K562 (cell line): ENCODE data around the gene PPIH. TPM values are rescaled to one million over a fixed set of nuclear protein-coding genes. Genes with fewer than 3 reads are reported as not detected.

Source experiments
- ATAC-seq: fragments of 200-7000 bp; cut with Tn5 transposase; 3 replicates; pipeline ENCODE4 v1.9.1; 2020; ENCODE audit warnings: moderate library complexity
- BruUV-seq: library from RNA; stranded (reverse); fragments of 400-500 nt; replicated peaks from 2 replicates; lab custom pipeline; 2021; lab: Mats Ljungman, UMichigan
- CTCF ChIA-PET: fragments of 300-600 bp; formaldehyde crosslinking; extraction: SDS; loops from one replicate; lab custom pipeline; 2021; ENCODE audit warnings: low intra/inter-chr PET ratio; lab: Yijun Ruan, JAX
- POLR2A ChIA-PET: fragments of 300-600, 350-650 bp; sonication (Branson Sonifier 250); formaldehyde crosslinking; extraction: SDS; loops from one replicate; lab custom pipeline; 2021; ENCODE audit warnings: antibody characterized with exemption, inconsistent platforms; lab: Yijun Ruan, JAX
- DNase-seq, 4 experiments: peaks; one replicate each; pipeline versions ENCODE4 v3.0.0 to v3.0.0-alpha.2; 2011 to 2018; ENCODE audit warnings: low spot score in 3 of 4, mixed read lengths in 3 of 4; ENCODE audit errors: extremely low read depth in 1 of 4
- FAIRE-seq: peaks from 2 replicates; lab custom pipeline; 2011; peaks lifted over from hg19 to GRCh38; lab: Jason Lieb, UNC
- H2AFZ ChIP-seq: 2 replicates; pipeline ENCODE4 v1.6.0; 2011; ENCODE audit warnings: low read depth, low read length, control low read depth, inconsistent platforms
- H3K27ac ChIP-seq: fragments of 200-600 bp; 3 replicates; pipeline ENCODE4 v1.8.0; 2011; ENCODE audit warnings: low read depth, mild to moderate bottlenecking, control low read depth, inconsistent platforms, low read length, moderate library complexity, mixed read lengths; ENCODE audit errors: extremely low read depth
- H3K27me3 ChIP-seq, 2 experiments: fragments of 300-600 bp in 1 of 2; 2 replicates in 1 of 2; 3 replicates in 1 of 2; pipeline versions ENCODE4 v1.6.0 to v1.8.0; 2011; ENCODE audit warnings: inconsistent platforms in 2 of 2, low read length in 2 of 2, mild to moderate bottlenecking in 1 of 2, mixed read lengths in 1 of 2, moderate library complexity in 1 of 2; ENCODE audit not compliant: control insufficient read depth in 2 of 2, insufficient read depth in 2 of 2
- H3K36me3 ChIP-seq: fragments of 300-600 bp; 3 replicates; pipeline ENCODE4 v1.8.0; 2011; ENCODE audit warnings: mild to moderate bottlenecking, low read length, inconsistent platforms; ENCODE audit not compliant: control insufficient read depth, insufficient read depth
- H3K4me1 ChIP-seq, 2 experiments: fragments of 200-600 bp in 1 of 2; replicated peaks in 1 of 2; 2 replicates in 1 of 2; 3 replicates in 1 of 2; pipeline versions ENCODE4 v1.5.1 to v1.8.0; 2011; ENCODE audit warnings: inconsistent platforms in 2 of 2, low read length in 2 of 2, mild to moderate bottlenecking in 1 of 2, mixed read lengths in 1 of 2, moderate library complexity in 1 of 2; ENCODE audit not compliant: control insufficient read depth in 2 of 2, insufficient read depth in 2 of 2
- H3K4me2 ChIP-seq: 2 replicates; pipeline ENCODE4 v1.6.1; 2011; ENCODE audit warnings: low read length, control low read depth, inconsistent platforms, mixed read lengths; ENCODE audit not compliant: insufficient read depth
- H3K4me3 ChIP-seq: fragments of 200-600 bp; sonication (generic), shearing (Covaris generic); 2 replicates; pipeline ENCODE4 v1.5.1; 2016; ENCODE audit warnings: control low read depth, inconsistent platforms
- H3K79me2 ChIP-seq: fragments of 200-600 bp; 3 replicates; pipeline ENCODE4 v1.8.0; 2011; ENCODE audit warnings: low read length, inconsistent platforms; ENCODE audit not compliant: control insufficient read depth, insufficient read depth
- H3K9ac ChIP-seq, 2 experiments: 2 replicates each; pipeline versions ENCODE4 v1.6.0 to v1.6.1; 2011; ENCODE audit warnings: low read depth in 2 of 2, low read length in 2 of 2, control low read depth in 1 of 2, inconsistent platforms in 1 of 2, mild to moderate bottlenecking in 1 of 2, mixed read lengths in 1 of 2; ENCODE audit not compliant: insufficient read depth in 1 of 2
- H3K9me1 ChIP-seq: one replicate; pipeline ENCODE4 v1.6.0; 2011; ENCODE audit warnings: inconsistent platforms, mild to moderate bottlenecking, low read length, moderate library complexity; ENCODE audit not compliant: control insufficient read depth, insufficient read depth
- H3K9me3 ChIP-seq: replicated peaks from 2 replicates; pipeline ENCODE4 v1.5.1; 2011; ENCODE audit warnings: low read depth, low read length, inconsistent platforms; ENCODE audit not compliant: control insufficient read depth, insufficient read depth
- H4K20me1 ChIP-seq: replicated peaks from 2 replicates; pipeline ENCODE4 v1.6.1; 2011; ENCODE audit warnings: low read length, inconsistent platforms, mixed read lengths; ENCODE audit not compliant: control insufficient read depth, insufficient read depth
- CCAR2 ChIP-seq: fragments of 200-400 bp; formaldehyde crosslinking; IDR thresholded peaks from 2 replicates; pipeline ENCODE4 v1.6.1; 2017; ENCODE audit warnings: mild to moderate bottlenecking, low read depth, low read length
- CTBP1 ChIP-seq: fragments of 450-650 bp; IDR thresholded peaks from 2 replicates; pipeline ENCODE4 v1.6.1; 2016; ENCODE audit warnings: borderline replicate concordance
- NR1H2 ChIP-seq: sonication (generic); formaldehyde crosslinking; IDR thresholded peaks from 2 replicates; pipeline ENCODE4 v1.4.0; 2020; ENCODE audit warnings: mild to moderate bottlenecking, missing genetic modification reagents
- ZFP36 ChIP-seq: fragments of 150-350 bp; IDR thresholded peaks from 2 replicates; pipeline ENCODE4 v1.6.1; 2018; ENCODE audit warnings: low read length, low read depth; ENCODE audit not compliant: partially characterized antibody
- ZNF175 ChIP-seq: fragments of 200-800 bp; sonication (Bioruptor generic); IDR thresholded peaks from 2 replicates; pipeline ENCODE4 v1.6.1; 2016; ENCODE audit warnings: low read depth, mild to moderate bottlenecking, missing genetic modification characterization, missing compliant biosample characterization
- WGBS: fragments of 100-300 bp; shearing (Covaris generic); methylation state at CpG from one replicate; pipeline ENCODE4 v1.1.6; 2016; ENCODE audit warnings: low coverage, mixed read lengths; ENCODE audit not compliant: insufficient coverage; ENCODE audit errors: missing lambda C conversion rate; 5-methylcytosine and 5-hydroxymethylcytosine counted together
- in situ Hi-C: fragments of 300-500 bp; cut with MboI; formaldehyde crosslinking; loops from 4 replicates; pipeline ENCODE4 v1.15.0; 2018; ENCODE audit warnings: inconsistent platforms, mixed read lengths
- intact Hi-C: fragments of 100-400 bp; cut with micrococcal nuclease; formaldehyde crosslinking; loops from 2 replicates; pipeline ENCODE4 v1.14.2; 2022
- polyA plus RNA-seq, 8 experiments: library from polyadenylated mRNA; depleted of rRNA in 4 of 8; stranded (reverse) in 5 of 8; unstranded in 3 of 8; fragments of >200 nt; fragmentation: Nextera tagmentation in 2 of 8; fragmentation: Illumina TruSeq in 1 of 8; extraction: Ambion mirVana in 2 of 8; extraction: Trizol in 1 of 8; gene quantifications; 2 replicates each; pipeline versions ENCODE4 v1.2.1 to v1.2.3, GENCODE V29; 2011 to 2014; ENCODE audit warnings: inconsistent platforms in 1 of 8, missing spikeins in 1 of 8
- total RNA-seq, 7 experiments: library from RNA; depleted of rRNA in 6 of 7; stranded (reverse); fragments of >200 nt in 6 of 7; fragmentation: Illumina TruSeq in 2 of 7; extraction: Trizol in 2 of 7; gene quantifications; 2 replicates each; pipeline versions ENCODE4 v1.2.1 to v1.2.3, GENCODE V29; 2011 to 2021; ENCODE audit warnings: low replicate concordance in 1 of 7
- TF ChIP-seq, protein P1 (sequence below): fragments of 450-650 bp; IDR thresholded peaks from 2 replicates; pipeline ENCODE4 v1.6.1; 2017; ENCODE audit warnings: mild to moderate bottlenecking, moderate library complexity
- TF ChIP-seq, protein P2 (sequence below): sonication (generic); formaldehyde crosslinking; IDR thresholded peaks from 2 replicates; pipeline ENCODE4 v1.8.0; 2023; ENCODE audit warnings: missing genetic modification reagents, mild to moderate bottlenecking, borderline replicate concordance

The PPIH gene
- total and polyA plus RNA-seq, 9 of the 15 experiments (the other 6 are each of a cell fraction or from before 2014, with no cell fraction given), result 197 to 470 (median 277) TPM

DNA sequence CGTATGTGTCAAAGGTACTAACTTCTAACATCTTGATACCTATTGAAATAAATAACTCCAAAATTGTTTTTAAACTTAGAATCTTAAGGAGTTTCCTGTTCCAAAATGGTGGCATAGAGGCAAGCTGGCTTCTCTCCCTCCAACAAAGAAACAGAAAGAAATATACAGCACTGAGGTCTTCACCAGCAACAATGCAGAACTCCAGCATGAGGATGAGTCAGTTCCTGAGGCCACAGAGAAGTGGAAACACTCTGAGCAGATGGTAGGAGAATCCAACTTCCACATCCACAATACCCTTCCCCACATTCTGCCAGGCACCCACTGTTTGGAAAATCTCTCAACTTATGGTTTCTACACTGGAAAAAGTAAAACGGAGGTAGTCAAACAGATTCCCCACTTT, 12.2 kb upstream of the PPIH start:
- Histone ChIP-seq H4K20me1 (no peaks in the 10 kb centered on the region), H3K9me1 (no peaks in the 10 kb centered on the region), H3K79me2 (no peaks in the 10 kb centered on the region), H3K27ac (no peak overlapping the region), H3K9ac (no peak overlapping the region), H3K9me3 (no peaks in the 10 kb centered on the region), H3K4me1 (no peaks in the 10 kb centered on the region), H2AFZ (no peak overlapping the region), H3K4me3 (no peak overlapping the region), H3K4me2 (no peak overlapping the region), H3K27me3 (peaks cover 20 to 27% of the 10 kb centered on the region in 2 experiments), H3K36me3 (no peaks in the 10 kb centered on the region)
- ATAC-seq, result no peak
- intact Hi-C loops, result no loop called here
- in situ Hi-C loops, result no loop called here
- POLR2A ChIA-PET, result no interaction called here
- TF ChIP-seq CCAR2 (no peak), NR1H2 (CRISPR knock-in tag) (no peak), CTBP1 (no peak)
- TF ChIP-seq, protein P1, sequence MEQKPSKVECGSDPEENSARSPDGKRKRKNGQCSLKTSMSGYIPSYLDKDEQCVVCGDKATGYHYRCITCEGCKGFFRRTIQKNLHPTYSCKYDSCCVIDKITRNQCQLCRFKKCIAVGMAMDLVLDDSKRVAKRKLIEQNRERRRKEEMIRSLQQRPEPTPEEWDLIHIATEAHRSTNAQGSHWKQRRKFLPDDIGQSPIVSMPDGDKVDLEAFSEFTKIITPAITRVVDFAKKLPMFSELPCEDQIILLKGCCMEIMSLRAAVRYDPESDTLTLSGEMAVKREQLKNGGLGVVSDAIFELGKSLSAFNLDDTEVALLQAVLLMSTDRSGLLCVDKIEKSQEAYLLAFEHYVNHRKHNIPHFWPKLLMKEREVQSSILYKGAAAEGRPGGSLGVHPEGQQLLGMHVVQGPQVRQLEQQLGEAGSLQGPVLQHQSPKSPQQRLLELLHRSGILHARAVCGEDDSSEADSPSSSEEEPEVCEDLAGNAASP, result no peak
- CTCF ChIA-PET, result no interaction called here
- BruUV-seq, result no TSS peak
- WGBS, result 0% methylated on average over 2 of the region's 2 CpGs
- no peak for DNase-seq
- FAIRE-seq, result no peak

DNA sequence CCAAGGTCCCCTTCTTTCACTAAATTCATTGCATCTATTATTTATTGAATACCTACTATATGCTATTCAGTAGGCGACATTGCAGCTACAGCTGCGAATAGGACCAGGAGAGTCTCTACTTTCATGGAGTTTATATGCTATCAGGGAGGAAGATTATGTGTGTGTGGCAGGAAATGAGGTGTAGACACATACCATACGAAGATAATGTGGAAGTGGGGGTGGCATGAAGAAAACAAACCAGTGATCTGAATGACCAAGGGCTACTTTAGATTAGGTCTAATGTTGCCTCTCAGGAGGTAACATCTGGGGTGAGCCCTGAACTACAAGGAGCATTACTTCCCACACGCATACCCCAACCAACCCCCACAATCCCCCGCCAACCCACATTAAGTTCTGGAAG, 1.0 kb upstream of the PPIH start:
- no peak for FAIRE-seq
- Histone ChIP-seq H3K27ac (peak overlapping the region; percentile 86), H3K36me3 (peaks cover 30% of the 10 kb centered on the region), H3K9me1 (no peaks in the 10 kb centered on the region), H2AFZ (peak overlapping the region; percentile 98), H3K79me2 (peaks cover 41% of the 10 kb centered on the region), H4K20me1 (no peaks in the 10 kb centered on the region), H3K4me3 (no peak overlapping the region), H3K4me1 (peaks cover 0 to 16% of the 10 kb centered on the region in 2 experiments), H3K4me2 (peak overlapping the region; percentile 99), H3K27me3 (no peaks in the 10 kb centered on the region), H3K9ac (0 out of 4 replicates have a peak overlapping the region, but pooled peaks of 1 of the 2 experiments have one; percentile 91), H3K9me3 (no peaks in the 10 kb centered on the region)
- POLR2A ChIA-PET, result interaction anchor here (0.6 to 2.7 kb wide), 8 partner anchors 14 to 1523 kb away, joined by 3 to 27 read pairs (median 4); partner anchors contain the start of gene YBX1
- 73% methylated on average over 5 of the region's 5 CpGs for WGBS
- in situ Hi-C loops (no loop called here), intact Hi-C loops (no loop called here)
- CTCF ChIA-PET, result no interaction called here
- peak in 2 of 4 experiments; percentile 28 to 44 for DNase-seq
- no TSS peak for BruUV-seq
- ATAC-seq, result no peak
- TF ChIP-seq, protein P2, sequence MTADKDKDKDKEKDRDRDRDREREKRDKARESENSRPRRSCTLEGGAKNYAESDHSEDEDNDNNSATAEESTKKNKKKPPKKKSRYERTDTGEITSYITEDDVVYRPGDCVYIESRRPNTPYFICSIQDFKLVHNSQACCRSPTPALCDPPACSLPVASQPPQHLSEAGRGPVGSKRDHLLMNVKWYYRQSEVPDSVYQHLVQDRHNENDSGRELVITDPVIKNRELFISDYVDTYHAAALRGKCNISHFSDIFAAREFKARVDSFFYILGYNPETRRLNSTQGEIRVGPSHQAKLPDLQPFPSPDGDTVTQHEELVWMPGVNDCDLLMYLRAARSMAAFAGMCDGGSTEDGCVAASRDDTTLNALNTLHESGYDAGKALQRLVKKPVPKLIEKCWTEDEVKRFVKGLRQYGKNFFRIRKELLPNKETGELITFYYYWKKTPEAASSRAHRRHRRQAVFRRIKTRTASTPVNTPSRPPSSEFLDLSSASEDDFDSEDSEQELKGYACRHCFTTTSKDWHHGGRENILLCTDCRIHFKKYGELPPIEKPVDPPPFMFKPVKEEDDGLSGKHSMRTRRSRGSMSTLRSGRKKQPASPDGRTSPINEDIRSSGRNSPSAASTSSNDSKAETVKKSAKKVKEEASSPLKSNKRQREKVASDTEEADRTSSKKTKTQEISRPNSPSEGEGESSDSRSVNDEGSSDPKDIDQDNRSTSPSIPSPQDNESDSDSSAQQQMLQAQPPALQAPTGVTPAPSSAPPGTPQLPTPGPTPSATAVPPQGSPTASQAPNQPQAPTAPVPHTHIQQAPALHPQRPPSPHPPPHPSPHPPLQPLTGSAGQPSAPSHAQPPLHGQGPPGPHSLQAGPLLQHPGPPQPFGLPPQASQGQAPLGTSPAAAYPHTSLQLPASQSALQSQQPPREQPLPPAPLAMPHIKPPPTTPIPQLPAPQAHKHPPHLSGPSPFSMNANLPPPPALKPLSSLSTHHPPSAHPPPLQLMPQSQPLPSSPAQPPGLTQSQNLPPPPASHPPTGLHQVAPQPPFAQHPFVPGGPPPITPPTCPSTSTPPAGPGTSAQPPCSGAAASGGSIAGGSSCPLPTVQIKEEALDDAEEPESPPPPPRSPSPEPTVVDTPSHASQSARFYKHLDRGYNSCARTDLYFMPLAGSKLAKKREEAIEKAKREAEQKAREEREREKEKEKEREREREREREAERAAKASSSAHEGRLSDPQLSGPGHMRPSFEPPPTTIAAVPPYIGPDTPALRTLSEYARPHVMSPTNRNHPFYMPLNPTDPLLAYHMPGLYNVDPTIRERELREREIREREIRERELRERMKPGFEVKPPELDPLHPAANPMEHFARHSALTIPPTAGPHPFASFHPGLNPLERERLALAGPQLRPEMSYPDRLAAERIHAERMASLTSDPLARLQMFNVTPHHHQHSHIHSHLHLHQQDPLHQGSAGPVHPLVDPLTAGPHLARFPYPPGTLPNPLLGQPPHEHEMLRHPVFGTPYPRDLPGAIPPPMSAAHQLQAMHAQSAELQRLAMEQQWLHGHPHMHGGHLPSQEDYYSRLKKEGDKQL (CRISPR knock-in tag), result no peak
- TF ChIP-seq ZFP36, result no peak
- TF ChIP-seq ZNF175, result 0 out of 2 replicates have a peak, but pooled peaks have one; percentile 4
